HG03025 (cell line): ENCODE results near the gene C3orf49.
A peak's percentile ranks its signal among the peaks of the same experiment; 100 is the strongest.

Source experiments
- ATAC-seq: cut with Tn5 transposase; IDR thresholded peaks from one replicate; pipeline ENCODE4 v1.9.1; 2021; ENCODE audit warnings: mild to moderate bottlenecking, moderate library complexity; ENCODE audit not compliant: unreplicated experiment, low FRiP score

Gene C3orf49

DNA sequence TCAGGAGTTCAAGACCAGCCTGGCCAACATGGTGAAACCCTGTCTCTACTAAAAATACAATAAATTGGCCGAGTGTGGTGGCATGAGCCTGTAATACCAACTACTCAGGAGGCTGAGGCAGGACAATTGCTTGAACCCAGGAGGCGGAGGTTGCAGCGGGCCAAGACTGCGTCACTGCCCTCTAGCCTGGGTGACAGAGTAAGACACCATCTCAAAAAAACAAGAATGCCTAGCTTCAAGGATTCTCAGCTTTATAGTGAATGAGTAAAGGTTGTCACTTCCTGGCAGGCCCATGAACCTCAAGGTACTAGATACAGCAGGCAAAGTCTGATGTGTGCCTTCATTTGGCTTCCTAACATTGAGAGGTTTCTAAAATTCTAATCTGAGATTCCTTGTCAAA is 30.1 kb downstream of the C3orf49 start:
- no peak for ATAC-seq

GRCh38 chr3:63851287-63851686 is 32.2 kb downstream of the C3orf49 start:
- ATAC-seq, result no peak

- no peak for ATAC-seq
Observed at GRCh38 chr3:63853106-63853505, 34.0 kb downstream of the C3orf49 start.

DNA sequence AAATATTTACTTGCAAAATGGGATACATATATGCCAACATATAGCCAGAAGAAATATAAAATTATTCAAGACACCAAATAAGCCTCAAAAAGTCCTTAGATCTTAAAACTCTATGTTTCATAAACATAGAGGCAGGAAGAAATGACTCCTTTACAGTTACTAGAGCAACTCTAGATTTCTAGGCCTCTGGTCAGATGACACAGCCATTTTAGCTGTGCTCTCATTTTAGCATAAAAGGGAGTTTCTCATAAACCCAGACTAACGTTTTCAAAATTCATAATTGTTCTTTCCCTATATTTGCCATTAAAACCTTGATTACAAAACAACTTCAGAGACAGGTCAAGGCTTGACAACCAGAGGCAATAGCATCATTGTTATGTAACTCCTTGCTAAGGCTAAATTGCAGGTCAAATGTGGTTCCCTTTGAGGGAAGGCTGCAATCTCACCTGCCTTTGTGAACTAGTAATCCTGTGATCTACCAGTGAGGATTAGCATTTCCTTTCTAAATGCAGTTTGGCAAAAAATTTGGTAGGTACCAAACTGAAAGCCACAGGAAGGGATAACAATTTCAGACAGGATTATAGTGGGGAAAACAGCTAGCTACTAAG is 36.3 kb downstream of the C3orf49 start:
- ATAC-seq, result no peak

GRCh38 chr3:63857311-63857710 is 38.2 kb downstream of the C3orf49 start:
- no peak for ATAC-seq

DNA sequence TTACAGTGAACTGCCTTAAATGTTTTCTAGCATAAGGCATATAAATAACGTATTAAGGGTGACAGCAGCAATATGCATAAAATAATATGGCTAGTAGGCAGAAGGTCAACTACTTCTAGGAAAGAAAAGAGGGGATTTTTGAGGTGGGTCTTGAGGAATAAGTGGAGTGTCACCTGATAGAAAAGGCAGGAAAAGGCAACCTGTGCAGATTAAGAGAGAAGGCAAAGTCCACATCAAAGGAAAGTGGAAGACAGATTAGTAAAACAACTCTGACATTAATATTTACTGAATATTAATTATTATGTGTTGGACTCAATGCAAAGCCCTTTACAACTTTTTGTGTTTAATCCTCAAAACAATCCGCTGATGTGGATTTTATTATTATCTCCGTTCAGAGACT is 41.7 kb downstream of the C3orf49 start:
- no peak for ATAC-seq

DNA sequence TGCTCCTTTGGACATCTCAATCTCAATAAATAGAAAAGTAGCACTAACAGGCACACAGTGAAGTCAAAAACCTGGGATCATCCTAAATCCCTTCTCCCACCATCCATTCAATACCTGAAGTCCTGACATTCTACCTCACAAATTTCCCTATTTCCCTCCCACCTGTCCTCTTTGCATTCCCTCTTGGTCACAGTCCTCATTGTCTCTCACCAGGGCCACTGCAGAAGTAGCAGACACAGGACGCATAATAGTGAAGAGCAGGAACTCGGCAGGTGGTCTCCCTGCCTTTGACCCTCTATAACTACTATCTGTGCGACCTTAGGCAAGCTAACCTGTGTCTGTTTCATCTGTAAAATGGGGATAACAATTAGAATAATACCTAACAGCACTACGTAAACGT is 42.2 kb downstream of the C3orf49 start:
- no peak for ATAC-seq

DNA sequence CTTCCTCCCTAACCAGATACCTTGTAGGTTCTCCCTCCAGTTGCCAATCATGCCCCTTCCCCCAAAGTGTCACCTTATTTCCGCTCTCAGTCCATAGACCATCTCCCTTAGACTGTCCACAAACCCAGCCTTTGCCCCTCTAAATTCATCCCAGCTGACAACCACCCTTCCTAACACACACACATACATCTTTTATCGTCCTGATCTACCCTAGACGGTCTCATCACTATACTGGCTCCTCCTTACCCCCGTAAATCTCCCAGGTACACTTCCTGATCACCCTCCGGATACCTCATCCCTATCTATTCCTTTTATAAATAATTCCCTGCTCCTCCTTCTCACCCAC is 43.7 kb downstream of the C3orf49 start:
- ATAC-seq, result no peak

- peak; percentile 73 for ATAC-seq
Observed at GRCh38 chr3:63863150-63864007, 44.3 kb downstream of the C3orf49 start, which contains the start of the genes ATXN7 and THOC7. TSS of gene ATXN7 (plus strand) at chr3:63863867. CDS start at chr3:63912599, 48,732 bp downstream. TSS of gene THOC7 (minus strand) at chr3:63863805. CDS start at chr3:63863790, 15 bp downstream.

DNA sequence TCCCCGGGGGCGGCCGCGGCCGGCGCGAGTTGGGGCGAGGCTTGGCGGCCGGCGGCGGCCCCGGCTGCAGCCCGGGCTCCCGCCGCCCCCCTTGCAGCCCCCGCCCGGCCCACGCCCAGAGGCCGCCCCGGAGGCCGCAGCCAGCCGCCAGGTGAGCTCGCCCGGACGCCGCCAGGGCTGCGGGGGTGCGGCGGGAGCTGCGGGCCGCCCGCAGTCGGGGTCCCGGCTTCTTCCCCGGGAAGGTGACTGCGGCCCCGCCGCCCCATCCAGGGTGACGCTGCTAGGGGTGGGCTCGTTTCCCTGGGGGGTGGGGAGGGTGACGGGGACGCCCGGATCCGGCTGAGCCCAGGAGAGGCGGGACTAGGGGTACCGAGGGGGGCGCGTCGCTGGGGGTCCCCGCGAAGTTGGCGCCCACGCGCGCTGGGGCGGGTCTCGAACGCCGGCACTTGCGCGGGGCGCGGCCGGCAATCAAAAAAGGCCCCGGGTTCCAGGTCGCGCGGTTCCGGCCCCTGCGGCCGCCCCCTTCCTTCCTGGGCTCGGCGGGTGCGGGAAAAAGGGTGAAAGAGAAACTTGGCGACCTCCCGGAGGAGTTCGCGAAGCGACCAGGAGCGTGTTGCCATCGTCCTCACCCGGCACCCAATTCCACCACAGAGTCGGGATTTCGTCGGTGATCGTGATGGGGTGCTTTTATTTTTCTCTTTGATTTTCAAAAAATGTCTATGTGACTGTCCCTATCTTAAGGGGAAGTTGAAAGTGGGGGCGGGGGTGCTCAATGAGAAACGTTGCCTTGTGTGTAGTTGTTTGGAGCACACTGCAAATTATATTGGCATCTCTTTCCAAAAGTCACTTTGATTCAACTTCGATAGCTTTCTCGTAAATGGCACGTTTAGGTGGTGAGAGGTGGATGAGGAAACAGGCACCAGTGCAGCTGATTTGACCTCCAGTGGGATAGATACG is 45.2 kb downstream of the C3orf49 start:
- peak; percentile 52 for ATAC-seq

DNA sequence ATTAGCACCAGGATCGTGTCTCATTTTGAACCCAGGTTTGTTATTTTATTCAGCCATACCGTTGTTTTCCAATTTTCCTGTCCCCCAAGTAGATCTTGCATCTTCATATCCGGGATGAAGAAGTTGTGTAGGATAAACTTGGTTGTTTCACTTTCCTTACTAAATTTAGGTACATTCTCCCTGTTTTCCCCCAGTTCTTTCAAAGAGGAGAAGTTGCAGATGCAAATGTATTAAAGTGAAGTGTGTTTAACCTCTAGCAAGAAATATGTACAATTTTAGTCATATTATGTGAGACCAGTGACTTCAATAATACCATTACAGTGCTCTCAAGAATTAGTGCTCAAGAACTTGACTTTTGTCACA is 45.8 kb downstream of the C3orf49 start:
- no peak for ATAC-seq

- ATAC-seq, result no peak
Observed at GRCh38 chr3:63867225-63867624, 48.1 kb downstream of the C3orf49 start.

DNA sequence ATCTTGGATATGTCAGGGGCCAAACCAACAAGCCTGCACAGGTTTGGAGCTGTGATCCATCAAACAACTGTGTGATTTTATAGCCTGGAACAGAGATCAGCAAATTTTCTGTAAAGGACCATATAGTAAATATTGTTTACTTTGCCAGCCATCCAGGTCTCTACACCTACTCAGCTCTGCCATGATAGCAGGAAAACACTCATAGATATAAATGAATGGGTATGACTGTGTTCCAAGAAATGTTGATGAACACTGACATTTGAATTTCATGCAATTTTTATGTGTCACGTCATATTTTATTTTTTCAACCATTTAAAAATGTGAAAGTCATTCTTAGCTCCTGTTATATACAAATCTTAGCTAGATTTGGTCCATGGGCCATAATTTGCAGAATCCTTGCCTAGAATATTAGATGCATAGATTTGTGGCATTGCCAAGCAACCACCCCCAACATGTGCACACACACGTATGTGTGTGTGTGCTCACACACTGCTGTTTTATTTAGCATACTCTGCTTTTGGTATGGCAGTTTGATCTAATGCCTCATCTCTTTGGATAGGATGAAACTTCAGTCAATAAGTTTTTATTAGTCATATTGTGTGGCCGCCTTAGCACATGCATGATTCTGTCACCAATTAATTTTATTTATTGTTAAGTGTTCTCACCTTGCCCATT is 51.0 kb downstream of the C3orf49 start:
- ATAC-seq, result no peak

DNA sequence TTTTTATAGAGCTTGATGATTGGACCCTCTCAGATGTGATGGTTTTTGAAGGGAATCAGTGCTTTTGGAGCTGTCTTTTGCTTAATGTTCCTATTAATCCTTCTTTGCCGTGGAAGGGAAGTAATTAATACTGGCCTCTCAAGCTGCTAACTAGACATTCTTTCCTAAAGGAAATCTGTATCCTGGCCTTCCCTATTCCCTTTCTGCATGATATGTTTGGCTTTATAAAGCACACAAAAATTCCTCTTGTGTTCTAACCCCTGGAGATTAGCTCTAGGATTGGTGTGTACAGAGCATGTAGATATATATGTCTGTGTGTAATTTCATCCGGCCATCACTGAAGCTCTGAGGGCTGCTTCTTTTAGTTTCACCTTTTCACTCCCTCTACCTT is 51.5 kb downstream of the C3orf49 start:
- ATAC-seq, result no peak

- no peak for ATAC-seq
Observed at GRCh38 chr3:63872135-63872924, 53.2 kb downstream of the C3orf49 start.

DNA sequence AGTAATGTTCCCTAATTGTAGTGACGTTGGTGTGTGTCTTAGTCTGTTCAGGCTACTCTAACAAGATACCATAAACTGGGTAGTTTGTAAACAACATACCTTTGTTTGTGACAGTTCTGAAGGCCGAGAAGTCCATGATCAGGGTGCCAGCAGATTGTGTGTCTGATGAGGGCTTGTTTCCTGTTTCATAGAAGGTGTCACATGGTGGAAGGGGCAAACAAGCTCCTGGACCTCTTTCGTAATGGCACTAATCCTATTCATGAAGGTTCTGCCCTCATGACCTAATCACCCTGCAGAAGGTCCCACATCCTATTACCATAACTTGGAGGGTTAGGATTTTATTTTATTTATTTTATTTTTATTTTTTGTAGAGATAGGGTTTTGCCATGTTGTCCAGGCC is 55.7 kb downstream of the C3orf49 start:
- no peak for ATAC-seq

- ATAC-seq, result no peak
Observed at GRCh38 chr3:63875510-63875909, 56.4 kb downstream of the C3orf49 start.

GRCh38 chr3:63876260-63876659 is 57.2 kb downstream of the C3orf49 start:
- no peak for ATAC-seq

DNA sequence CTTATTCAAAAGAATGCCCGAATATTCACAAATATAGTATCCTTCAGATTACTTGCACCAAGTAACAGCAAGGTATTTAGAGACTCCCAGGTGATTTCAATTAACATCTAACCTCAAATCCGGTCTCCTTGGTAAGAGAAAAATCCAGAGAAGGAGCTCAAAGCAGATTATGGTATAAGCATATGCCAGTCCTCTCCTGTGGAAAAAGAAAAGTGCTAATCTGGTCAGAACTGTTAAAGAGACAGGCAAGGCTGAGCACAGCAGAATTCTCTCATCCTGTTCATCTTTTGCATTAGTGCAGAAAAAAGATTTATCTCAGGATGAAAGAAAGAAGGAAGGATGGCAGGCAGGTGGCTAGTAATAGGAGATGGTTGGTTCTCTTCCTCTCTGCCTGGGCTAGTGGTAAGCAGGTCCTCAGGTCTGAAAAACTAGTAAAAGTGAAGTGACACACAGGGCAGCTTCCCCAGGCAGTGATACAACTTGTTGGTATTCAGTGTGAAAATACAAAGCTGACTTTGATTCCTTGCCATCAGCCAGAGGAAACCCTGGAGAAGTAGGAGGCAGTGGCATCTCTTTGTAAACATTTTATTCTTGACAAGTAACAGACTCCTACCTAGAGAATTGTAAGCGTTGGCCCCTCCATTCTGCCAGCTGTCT is 58.8 kb downstream of the C3orf49 start:
- no peak for ATAC-seq
